GM12891 (cell line): ENCODE results near the gene MAN2B1.

Experiments used
- POLR2A ChIP-seq: IDR thresholded peaks from 2 replicates; pipeline ENCODE4 v1.6.1; 2011; ENCODE audit warnings: low read depth, low read length, control low read depth
- POLR2AphosphoS5 ChIP-seq: IDR thresholded peaks from 2 replicates; pipeline ENCODE4 v1.6.1; 2011; ENCODE audit warnings: low read depth, low read length, control low read depth
- SPI1 ChIP-seq: IDR thresholded peaks from 2 replicates; pipeline ENCODE4 v1.6.1; 2011; ENCODE audit warnings: low read depth, low read length, control low read depth
- TAF1 ChIP-seq: IDR thresholded peaks from 2 replicates; pipeline ENCODE4 v1.6.1; 2011; ENCODE audit warnings: low read depth, low read length, control low read depth

DNA sequence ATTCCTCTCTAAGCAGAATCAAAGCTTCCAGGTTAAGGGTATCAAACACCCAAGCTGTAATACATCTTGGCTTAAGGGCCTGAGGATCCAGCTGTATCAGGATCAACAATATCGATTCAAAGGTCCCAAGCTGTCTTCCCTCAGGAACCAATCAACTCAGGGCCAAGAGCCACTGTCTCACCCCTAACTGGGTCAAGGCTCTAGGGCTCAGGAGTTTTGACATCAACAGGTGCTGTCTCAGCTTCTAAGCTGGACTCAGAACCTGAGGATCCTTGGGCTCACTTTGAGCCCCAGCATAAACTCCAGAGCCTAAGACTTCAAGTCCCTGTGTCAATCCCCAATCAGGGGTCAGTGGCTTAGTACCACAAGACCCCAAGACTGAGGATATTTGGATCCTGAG is 29.0 kb upstream of the MAN2B1 start:
- no peak for TF ChIP-seq POLR2A
- no peak for TF ChIP-seq POLR2AphosphoS5
- TF ChIP-seq TAF1: no peak
- TF ChIP-seq SPI1: no peak
